Measurements from ENCODE around the gene TVP23C.

- no peak for TF ChIP-seq REST (IDR thresholded peaks at IDR 0.05; ENCODE audit: low read depth)
- TF ChIP-seq CTCF (IDR thresholded peaks at IDR 0.05 in 2 of 3, conservative IDR thresholded peaks at IDR 0.05 in 1 of 3; ENCODE audit: borderline replicate concordance in 1 of 3, insufficient read depth in 1 of 3, low read depth in 2 of 3, low read length in 2 of 3) = no peak
- no peak for TF ChIP-seq EZH2 (IDR thresholded peaks at IDR 0.05)
These were observed 83.1 kb downstream of the TVP23C start for GRCh38 chr17:15480204-15480603.

Data from HCT116 (cell line).